SKM-1 (cell line): Measurements from ENCODE around the gene WDR90.
"Not testable (repeated sequence)": the region's sequence is repeated elsewhere in the genome, so short reads cannot be mapped to it uniquely, and the experiment has no call there.

ENCODE experiments used
- DNase-seq: peaks from one replicate; lab custom pipeline; 2025; ENCODE audit not compliant: unreplicated experiment; lab: John Stamatoyannopoulos, UW

The WDR90 gene

GRCh38 chr16:684961-685696 is 36.0 kb downstream of the WDR90 start:
- no peak for DNase-seq

DNA sequence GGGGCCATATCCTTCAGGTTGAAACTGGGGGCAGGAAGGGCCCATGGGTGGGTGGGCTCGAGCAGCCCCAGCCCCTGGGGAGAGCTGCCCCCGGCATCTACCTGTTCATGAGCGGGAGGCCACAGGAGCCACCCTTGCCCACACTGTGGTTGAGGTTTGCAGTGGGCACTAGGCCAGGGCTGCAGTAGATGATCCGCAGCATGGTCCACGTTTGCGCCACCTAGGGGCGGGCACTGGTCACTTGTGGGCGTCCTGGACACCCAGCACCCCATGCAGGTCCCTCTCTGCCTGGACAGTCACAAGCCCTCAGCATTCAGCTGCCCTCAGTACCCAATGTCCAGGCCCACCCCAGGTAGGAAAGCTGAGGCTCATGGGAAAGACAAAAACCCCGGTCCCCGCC is 36.8 kb downstream of the WDR90 start:
- DNase-seq, result no peak

GRCh38 chr16:686459-687260 is 37.5 kb downstream of the WDR90 start:
- no peak for DNase-seq

DNA sequence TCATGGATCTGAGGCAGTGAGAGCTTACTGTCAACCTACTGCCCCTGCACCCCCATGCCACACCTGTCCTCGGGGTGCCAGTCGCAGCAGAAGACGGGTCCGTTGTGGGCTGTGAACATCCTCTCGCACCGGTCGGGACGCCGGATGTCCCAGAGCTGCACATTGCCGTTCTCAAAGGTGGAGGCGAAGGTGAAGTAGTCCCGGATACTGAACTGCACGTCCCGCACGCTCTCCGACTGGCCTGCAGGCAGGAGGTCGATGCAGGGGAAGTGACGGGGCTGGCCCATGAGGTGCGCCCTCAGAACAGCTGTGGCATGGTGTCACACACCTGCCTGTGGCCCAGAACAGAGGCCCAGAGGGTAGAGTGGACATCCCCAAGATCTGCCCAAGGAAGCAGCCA is 38.3 kb downstream of the WDR90 start:
- DNase-seq, result no peak

DNA sequence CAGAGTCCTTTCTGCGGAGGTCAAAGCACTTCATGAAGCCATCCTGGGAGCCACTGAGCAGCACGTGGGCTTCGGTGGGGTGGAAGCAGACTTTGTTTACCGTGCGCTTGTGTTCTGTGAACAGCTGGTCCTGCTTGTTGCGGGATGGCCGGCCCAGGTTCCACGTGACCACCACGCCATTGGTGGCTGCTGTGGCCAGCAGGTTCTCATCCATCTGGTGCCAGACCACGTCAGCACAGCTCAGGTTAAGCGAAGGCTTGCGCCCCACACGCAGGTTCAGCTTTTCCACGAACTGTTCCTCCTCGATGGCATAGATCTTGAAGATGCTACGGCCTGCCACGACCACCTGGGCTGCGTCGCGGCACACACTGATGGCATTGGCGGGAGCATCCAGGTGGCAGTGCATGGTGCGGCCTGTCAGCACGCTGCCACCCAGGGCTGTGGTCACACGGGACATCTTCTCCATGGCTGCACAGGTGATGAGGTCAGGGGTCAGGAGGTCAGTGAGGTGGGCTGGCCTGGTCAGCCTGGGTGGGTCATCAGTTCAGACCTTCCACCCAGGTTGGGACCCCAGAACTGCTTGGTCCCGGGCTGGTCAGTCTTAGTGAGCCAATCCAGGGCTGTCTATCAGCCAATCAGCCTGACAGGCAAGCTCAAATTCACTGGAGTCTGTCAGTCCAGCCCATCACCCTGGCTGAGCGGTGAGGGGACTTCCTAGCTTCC is 40.2 kb downstream of the WDR90 start:
- no peak for DNase-seq

- not testable (repeated sequence) for DNase-seq
Observed at GRCh38 chr16:691242-691641, 42.1 kb downstream of the WDR90 start.

GRCh38 chr16:692356-693108 is 43.4 kb downstream of the WDR90 start:
- DNase-seq, result no peak

- no peak for DNase-seq
Observed at GRCh38 chr16:693364-693763, 44.2 kb downstream of the WDR90 start.

GRCh38 chr16:693766-694165 is 44.6 kb downstream of the WDR90 start:
- DNase-seq, result no peak

DNA sequence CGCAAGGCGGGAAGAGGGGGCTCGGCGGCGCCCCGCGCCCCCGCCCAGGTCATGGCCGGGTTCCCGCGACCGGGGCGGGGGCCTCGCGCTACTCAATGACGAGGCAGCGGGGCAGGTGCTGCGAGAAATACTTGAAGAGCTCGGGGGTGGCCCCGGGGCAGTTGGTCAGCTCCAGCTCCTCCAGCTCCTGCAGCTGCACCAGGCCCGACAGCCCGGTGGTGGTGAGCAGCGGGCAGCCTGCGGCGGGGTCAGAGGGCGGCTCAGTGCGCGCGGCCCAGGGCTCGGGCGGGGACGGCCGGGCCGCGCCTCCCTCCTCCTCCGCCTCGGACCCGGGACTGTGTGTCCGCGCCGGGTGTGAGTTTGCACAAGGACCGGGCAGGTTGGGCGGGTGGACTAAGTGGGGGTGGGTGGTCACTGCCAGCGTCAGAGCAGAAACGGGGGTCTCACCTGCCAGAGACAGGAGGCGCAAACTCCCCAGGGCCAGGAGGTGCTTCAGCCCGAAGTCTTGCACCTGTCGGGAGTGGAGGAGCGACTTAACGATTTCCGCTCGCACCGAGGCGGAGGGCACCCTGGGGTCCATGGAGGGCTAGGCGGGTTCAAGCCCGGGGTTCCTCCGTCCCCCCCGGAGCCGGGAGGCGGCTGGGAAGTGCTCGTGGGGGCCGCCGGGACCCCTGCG is 45.2 kb downstream of the WDR90 start:
- no peak for DNase-seq

DNA sequence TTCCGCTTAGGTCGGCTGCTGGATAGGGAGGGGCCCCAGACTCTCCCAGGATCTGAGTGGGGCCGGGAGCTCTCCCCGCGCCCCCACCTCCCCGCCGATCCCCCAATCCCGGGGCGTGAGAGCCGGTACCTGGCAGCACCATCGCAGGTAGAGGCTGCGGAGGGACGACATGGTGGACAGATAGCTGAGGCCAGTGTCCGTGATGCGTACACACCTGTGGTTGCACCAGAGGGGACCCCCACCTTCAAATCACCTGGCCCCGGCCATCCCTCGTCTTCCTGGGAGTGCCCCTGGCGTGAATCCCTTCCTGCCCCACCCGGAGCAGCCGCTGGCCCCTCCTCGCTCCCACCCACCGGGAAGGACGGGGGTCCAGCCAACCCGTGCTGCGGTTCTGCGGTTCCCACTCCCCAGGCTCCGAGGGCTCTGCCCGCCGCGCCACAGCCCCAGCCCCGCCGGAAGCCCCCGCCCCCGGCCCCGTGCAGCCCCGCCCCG is 45.7 kb downstream of the WDR90 start:
- DNase-seq, result no peak

DNA sequence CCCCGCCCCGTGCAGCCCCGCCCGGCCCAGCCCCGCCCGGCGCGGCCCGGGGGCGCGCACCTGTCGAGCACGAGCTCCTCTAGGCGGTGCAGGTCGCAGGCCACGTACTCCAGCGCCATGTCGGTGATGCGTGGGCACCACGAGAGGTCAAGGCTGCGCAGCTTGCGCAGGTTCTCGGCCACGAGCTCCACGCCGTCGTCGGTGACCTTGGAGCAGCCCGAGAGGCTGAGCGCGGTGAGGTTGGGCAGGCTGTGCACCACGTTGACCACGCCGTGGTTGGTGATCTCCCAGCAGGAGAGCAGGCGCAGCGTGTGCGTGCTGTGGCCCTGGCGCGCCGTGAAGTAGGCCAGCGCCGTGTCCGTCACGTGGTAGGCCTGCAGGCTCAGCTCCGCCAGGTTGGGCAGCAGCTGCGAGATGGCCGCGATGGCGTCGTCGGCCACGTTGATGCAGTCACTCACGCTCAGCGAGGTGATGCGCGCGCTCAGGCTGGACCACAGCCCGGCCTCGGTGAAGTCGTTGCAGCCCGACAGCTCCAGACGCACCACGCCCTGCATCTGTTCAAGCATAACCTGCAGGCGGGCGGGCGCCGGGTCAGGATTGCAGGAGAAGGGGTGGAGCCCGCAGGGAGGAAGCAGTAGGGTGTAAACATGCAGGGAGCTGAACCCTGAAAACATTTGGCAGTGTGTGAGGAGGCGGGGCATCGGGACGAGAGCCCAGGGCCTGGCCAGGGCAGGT is 46.4 kb downstream of the WDR90 start:
- no peak for DNase-seq

GRCh38 chr16:698911-699671 is 49.9 kb downstream of the WDR90 start:
- no peak for DNase-seq

- DNase-seq, result no peak
Observed at GRCh38 chr16:700684-701584, 51.8 kb downstream of the WDR90 start.

GRCh38 chr16:702341-702740 is 53.2 kb downstream of the WDR90 start:
- no peak for DNase-seq

GRCh38 chr16:703406-703805 is 54.2 kb downstream of the WDR90 start:
- DNase-seq, result no peak

DNA sequence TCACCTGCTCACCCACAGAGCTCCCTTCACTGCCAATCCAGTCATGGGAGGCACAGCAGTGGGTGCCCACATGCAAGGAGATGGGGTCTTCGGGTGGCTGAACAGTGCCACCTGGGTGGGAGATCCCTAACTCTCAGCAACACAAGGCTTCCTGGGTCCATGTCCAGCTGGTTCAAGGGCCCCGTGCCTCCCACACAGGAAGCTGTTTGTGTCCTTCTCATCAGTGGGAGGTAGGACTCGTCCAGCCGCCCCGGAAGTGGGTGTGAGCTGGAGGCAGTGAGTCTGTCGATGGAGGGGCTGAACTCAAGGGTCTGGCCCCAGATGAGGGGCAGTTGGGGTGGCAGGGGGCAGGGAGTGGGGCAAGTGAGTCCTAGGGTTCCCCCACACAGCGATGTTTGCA is 54.9 kb downstream of the WDR90 start:
- DNase-seq, result no peak
